ENCODE measurements around the gene ALX3.
"Not testable (repeated sequence)": the region's sequence is repeated elsewhere in the genome, so short reads cannot be mapped to it uniquely, and the experiment has no call there.

The ALX3 gene

DNA sequence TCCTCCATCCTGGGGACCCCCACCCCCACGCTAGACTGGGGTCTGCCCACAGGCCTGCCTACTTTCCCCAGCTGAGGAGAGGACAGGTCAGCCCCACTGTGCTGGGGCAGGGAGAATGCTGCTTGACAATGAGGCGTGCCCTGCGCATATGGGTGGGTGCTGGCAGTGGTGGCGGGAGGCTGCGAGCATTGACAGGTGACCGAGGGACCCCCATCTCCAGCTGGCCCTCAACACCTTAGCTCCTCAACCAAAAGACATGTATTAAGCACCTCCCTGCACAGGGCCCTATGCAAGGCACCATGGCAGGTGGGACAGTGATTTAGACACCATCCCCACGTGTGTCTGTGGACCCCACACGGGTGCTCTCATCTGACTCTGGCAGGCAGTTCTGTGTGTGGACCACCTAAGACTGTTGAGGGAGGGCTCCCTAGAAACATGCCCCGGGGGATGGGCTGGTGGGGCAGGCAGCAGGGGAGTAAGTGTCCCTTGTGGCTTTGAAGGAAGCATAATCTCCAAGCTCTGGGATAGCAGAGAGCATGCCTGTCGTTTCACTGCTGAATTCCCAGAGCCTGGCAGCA lies 18.4 kb upstream of the ALX3 start:
- no peak for DNase-seq

GRCh38 chr1:110087812-110088738 lies 17.6 kb upstream of the ALX3 start:
- DNase-seq: peak; percentile 49

- no peak for DNase-seq
These were observed 16.5 kb upstream of the ALX3 start for GRCh38 chr1:110086961-110087360.

DNA sequence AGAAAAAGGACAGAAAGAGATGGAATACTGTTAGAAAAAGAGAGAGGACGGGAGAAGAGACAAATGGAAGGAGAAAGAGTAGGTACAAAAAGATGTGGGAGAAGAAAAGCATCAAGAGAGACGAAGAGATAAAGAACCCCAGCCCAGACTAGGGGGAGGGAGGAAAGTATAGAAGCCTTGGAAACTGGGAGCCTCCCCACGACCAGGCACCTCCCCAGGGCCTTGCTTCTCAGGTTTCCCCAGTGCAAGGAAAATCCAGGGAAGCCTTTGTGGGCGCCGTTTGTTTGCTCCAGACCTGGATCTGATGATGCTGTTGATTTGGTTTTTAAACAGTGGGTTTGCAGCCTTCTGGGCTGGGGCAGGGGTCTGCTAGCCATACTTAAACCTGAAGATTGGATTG lies 15.2 kb upstream of the ALX3 start:
- no peak for DNase-seq

DNA sequence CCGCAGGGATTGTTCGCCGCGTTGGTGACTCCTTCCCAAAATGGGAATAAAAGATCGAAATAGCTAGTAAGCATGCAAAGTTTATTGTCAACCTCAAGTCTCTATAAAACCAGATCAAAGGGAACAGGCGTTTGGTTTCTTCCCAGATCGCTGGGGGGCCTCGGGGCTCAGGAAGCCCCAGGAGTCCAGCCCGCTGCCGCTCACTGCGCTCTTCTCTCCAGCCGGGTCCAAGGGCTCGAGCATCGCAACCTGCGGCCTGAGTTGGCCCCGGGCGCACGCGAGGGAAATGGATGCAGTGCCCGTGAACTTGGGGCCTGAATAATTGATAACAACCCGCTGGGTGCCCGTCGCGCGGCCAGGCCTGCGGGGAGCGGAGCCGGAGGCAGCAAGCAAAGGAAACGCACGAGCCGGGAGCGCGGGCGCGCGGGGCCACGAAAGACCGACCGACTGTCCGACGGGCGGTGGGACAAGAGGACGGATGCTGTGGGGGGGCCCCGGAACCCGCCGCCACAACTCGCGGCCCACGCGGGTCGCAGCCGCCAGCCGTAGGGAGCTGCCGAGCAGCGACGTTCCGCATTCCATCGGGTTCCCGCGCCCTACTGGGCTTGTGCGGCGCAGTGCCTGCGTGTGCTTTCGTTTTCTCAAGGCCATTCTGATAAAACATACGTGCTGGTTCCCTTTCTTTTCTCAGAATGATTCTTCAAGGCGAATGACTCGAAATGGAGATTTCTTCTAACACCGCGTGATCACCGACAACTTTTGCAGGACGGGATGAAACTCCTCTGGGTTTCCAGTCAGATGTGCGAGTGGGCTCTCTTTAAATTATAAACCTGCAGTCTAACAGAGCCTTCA lies 14.0 kb upstream of the ALX3 start:
- no peak for DNase-seq

GRCh38 chr1:110083866-110084226 lies 13.4 kb upstream of the ALX3 start:
- no peak for DNase-seq

DNA sequence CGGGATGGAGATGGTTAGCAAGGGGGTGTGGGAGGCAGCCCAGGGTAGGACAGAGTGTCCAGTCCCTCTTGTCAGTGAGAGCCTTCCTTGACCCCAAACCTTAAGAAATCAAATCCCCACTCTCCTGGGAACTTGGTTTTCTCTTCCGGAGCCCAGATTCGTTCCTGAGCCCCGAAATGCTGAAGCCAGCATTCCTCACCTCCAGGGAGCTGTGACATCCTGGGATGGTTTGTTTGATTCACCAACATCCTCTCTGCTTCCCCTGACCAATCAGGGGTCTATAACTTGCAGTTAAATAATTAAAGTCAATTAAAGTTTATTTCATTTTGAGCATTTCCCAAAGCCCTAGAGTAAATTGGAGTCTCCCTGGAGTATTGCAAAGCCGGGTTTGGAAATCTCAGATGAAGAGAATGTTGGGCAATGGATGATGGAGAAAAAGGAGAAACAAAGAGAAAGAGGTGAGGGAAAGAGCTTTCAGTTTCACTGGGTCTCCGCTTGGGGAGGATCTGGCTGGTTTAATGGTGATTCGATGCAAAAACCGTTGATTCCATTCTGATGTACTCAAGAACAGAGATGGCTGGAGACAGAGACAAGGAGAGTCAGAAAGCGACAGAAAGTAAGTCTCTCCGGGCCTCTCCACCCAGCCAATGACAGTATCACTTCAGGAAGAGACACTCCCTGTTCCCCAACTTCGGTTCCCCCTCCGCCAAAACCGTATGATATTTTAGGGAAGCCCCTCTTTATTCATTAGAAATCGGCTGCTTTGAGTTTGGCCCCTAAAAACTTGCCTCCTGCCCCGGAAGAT lies 12.8 kb upstream of the ALX3 start:
- no peak for DNase-seq

DNA sequence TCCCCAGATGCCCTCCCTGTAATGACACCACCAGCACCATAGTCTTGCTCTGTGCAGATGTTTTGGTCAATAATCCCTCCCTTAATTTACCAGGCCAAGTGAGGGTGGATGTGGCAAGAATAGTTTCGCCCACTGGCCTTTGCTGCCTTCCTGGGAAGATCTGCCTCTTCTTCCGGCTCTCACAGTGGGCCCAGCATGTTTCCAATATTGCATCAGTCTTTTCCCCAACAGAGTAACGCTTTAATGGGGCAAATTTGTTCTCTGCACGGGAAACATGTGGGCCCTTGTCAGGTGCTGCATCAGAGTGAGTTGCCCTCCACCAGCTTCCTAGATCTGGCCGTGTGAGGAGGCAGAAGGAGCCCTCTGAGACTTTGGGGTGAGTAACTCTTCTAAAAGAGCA lies 12.0 kb upstream of the ALX3 start:
- DNase-seq: no peak

GRCh38 chr1:110081061-110081460 lies 10.6 kb upstream of the ALX3 start:
- DNase-seq: no peak

GRCh38 chr1:110079995-110080394 lies 9.5 kb upstream of the ALX3 start:
- DNase-seq: not testable (repeated sequence)

- DNase-seq: no peak
These were observed 6.5 kb upstream of the ALX3 start for GRCh38 chr1:110076789-110077500.

GRCh38 chr1:110074166-110074565 lies 3.7 kb upstream of the ALX3 start:
- DNase-seq: no peak

DNA sequence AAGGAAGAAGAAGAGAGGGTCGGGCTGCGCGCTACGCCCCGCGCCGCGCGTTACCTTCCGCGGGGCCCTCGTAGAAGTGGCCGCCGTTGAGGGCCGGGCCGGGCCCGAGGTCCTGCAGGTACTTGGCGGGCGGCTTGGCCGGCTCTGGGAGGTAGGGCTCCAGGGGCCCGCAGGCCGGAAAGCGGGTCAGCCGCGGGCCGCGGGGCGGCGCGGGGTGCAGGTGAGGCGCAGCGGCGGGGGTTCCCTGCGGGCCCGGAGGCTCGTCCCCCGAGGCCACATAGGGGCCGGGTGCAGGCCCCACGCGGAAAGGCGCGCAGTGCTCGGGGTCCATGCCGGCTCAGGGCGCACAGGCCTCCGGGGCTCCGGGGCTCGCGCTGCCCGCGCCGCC lies 196 bp downstream of the ALX3 start:
- DNase-seq: no peak

DNA sequence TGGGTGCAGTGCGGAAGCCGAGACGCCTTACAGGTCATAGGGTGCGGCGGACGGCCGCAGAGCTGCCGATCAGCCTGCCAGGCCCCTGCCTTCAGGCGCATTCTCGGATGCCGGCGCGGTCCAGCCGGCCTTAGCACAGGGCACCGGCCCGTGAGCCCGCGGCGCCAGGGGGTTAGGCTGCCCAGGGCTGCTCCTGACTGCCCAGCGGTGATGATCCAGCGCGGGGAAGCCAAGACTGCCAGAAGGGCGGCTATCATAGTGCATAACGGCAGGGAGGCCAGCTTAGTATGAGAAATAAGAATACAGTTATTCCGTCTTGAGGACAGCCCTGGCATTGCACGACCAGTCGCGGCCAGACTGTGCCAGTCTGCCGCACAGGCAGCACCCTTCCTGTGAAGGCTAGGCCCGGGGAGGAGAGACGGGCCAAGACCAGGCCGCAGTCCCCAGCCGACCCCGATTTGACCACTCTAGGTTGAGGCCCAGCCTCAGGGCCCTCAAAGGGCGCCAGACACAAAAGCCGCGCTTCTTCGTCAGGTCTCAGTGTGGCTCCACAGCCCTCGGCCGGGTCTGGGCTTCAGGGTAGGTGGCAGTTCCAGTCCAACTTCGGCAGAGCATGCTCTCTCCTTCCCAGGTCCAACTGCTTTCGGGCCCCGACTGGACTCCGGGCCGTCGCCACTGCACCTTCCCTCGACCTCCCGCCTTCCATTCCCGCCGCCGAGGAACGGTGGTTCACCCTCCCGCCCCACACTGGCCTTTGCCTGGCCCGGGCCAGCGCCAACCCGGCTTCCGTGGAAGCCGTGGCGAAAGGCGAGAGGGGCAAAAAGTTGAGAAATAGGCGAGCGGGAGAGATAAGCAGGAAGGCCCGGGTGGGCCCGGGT lies 829 bp downstream of the ALX3 start:
- no peak for DNase-seq

GRCh38 chr1:110068646-110069403 lies 1.6 kb downstream of the ALX3 start:
- DNase-seq: no peak

GRCh38 chr1:110067893-110068645 lies 2.4 kb downstream of the ALX3 start:
- no peak for DNase-seq

DNA sequence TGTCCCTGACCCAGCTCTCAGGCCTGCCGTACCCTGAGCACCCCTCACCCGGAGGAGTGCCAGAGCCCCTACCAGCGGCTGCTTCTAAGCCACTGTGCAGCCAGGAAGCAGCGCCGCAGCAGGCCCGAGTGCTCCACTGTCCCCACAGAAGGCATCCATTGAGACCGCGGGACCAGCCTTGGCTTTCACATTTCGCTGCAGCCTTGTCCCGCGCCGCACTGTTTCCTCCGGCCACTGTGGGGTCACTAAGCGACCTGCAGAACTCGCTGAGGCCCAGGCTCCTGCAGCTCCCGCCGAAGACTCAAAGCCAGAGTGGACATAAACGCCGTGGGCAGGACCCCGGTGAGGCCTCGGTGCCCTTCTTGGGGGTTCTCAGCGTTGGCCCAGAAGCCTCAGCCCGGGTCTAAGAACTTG lies 3.0 kb downstream of the ALX3 start:
- DNase-seq: no peak

DNA sequence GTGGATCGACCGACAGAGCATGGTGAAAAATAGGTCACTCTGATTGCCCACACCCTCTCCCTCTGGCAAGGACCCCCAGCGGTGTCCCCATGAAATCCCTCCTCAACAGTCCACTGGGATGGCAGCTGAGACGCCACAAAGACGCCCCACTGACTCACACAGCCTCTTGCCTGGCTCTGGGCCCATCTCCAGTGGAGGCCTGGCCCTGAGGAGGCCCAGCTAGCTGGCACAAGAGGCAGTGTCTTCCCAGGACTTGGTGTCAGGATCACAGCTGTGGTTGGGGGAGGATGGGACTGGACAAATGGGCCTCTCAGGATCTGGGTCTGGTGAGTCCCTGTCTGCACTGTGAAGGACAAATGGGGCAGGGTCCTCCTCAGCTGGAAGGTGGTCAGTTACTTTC lies 4.6 kb downstream of the ALX3 start:
- no peak for DNase-seq

DNA sequence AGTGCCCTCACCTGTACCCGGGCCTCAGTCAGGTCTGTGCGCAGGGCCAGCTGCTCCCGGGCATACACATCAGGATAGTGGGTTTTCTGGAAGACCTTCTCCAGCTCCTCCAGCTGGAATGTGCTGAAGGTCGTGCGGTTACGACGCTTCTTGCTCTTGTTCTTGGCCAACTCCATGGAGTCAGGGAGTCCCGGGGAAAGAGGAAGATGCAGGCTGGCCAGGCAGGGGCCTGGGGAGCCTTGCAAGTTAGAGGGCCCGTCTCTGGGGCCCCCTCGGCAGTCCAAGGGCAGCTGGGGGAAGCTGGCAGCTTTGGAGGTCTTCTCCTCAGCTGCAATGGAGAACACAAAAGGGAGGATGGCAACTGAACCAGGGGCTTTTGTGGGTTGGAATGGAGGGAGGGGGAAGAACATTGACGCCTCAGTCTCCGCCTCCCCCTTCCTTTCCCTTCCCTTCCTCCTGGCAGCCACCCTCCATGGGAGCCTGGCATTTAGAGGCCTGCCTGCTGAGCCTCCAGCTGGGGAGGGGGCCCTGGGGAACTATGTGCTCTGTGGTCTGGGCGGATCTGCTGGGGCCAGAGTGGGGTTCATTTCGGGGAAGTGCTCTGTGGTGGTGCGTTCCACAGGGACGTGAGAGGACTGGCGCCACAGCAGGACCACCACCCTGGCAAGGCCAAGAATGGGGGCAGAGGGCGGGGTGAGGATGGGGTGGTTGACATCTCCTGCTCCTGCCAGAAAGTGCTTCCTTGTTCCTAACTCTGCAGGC lies 5.7 kb downstream of the ALX3 start:
- DNase-seq: no peak
